SK-N-SH (cell line): Measurements from ENCODE around the gene RBM18. TPM values are rescaled to one million over a fixed set of nuclear protein-coding genes. Genes with fewer than 3 reads are reported as not detected.

Experiments
- CTCF ChIA-PET: fragments of 300-600, 350-600 bp; formaldehyde crosslinking; extraction: SDS; loops from one replicate; lab custom pipeline; 2021; lab: Yijun Ruan, JAX
- POLR2A ChIA-PET: fragments of 350-600 bp; sonication (Branson Sonifier 250); formaldehyde crosslinking; extraction: SDS; loops from one replicate; lab custom pipeline; 2020; ENCODE audit warnings: antibody characterized with exemption, inconsistent platforms; lab: Yijun Ruan, JAX
- DNase-seq: peaks from one replicate; pipeline ENCODE4 v3.0.0; 2012
- H2AFZ ChIP-seq: fragments of 200-600 bp; sonication (generic); 2 replicates; pipeline ENCODE4 v1.8.1; 2016; ENCODE audit warnings: antibody characterized with exemption, mild to moderate bottlenecking, low read depth
- H3F3A ChIP-seq: fragments of 200-600 bp; sonication (generic); replicated peaks from 2 replicates; pipeline ENCODE3; 2016; ENCODE audit warnings: antibody characterized with exemption, mild to moderate bottlenecking; ENCODE audit not compliant: insufficient read depth
- H3K27ac ChIP-seq, 2 experiments: fragments of 200-500 bp in 1 of 2; fragments of 200-600 bp in 1 of 2; sonication (Bioruptor generic) in 1 of 2; sonication (generic), shearing (Covaris generic) in 1 of 2; 2 replicates each; pipeline versions ENCODE4 v1.5.1 to v1.6.1; 2014 to 2016; ENCODE audit warnings: low read depth in 2 of 2, inconsistent platforms in 1 of 2, low read length in 1 of 2, mild to moderate bottlenecking in 1 of 2, mixed read lengths in 1 of 2
- H3K27me3 ChIP-seq: fragments of 200-600 bp; sonication (generic), shearing (Covaris generic); 2 replicates; pipeline ENCODE4 v1.6.1; 2016; ENCODE audit warnings: mixed run types; ENCODE audit not compliant: insufficient read depth
- H3K36me3 ChIP-seq, 2 experiments: fragments of 200-500 bp in 1 of 2; fragments of 200-600 bp in 1 of 2; sonication (Bioruptor generic) in 1 of 2; sonication (generic) in 1 of 2; replicated peaks in 1 of 2; 2 replicates each; pipeline versions ENCODE3 to v1.5.1; 2014 to 2016; ENCODE audit warnings: low read length in 1 of 2, mild to moderate bottlenecking in 1 of 2; ENCODE audit not compliant: insufficient read depth in 2 of 2, control insufficient read depth in 1 of 2
- H3K4me1 ChIP-seq, 2 experiments: fragments of 200-500 bp in 1 of 2; fragments of 200-600 bp in 1 of 2; sonication (Bioruptor generic) in 1 of 2; sonication (generic), shearing (Covaris generic) in 1 of 2; 2 replicates each; pipeline versions ENCODE4 v1.5.1 to v1.6.1; 2014 to 2016; ENCODE audit warnings: low read depth in 1 of 2, low read length in 1 of 2, mixed run types in 1 of 2; ENCODE audit not compliant: insufficient read depth in 2 of 2, control insufficient read depth in 1 of 2
- H3K4me2 ChIP-seq: fragments of 200-600 bp; sonication (generic), shearing (Covaris generic); 2 replicates; pipeline ENCODE4 v1.6.1; 2017; ENCODE audit warnings: mixed run types
- H3K4me3 ChIP-seq, 2 experiments: fragments of 200-500 bp in 1 of 2; fragments of 200-600 bp in 1 of 2; sonication (Bioruptor generic) in 1 of 2; sonication (generic), shearing (Covaris generic) in 1 of 2; 2 replicates each; pipeline versions ENCODE4 v1.5.1 to v1.8.1; 2014 to 2016; ENCODE audit warnings: low read depth in 2 of 2, inconsistent platforms in 1 of 2, low read length in 1 of 2, mild to moderate bottlenecking in 1 of 2, mixed read lengths in 1 of 2, moderate library complexity in 1 of 2
- H3K79me2 ChIP-seq: fragments of 200-600 bp; sonication (generic); 2 replicates; pipeline ENCODE4 v1.8.1; 2017; ENCODE audit warnings: mild to moderate bottlenecking; ENCODE audit not compliant: insufficient read depth
- H3K9ac ChIP-seq: fragments of 200-600 bp; sonication (generic); 2 replicates; pipeline ENCODE4 v1.6.1; 2017; ENCODE audit warnings: mixed run types
- H3K9me2 ChIP-seq: fragments of 200-600 bp; sonication (generic); 2 replicates; pipeline ENCODE4 v1.6.1; 2017; ENCODE audit warnings: mixed run types
- H3K9me3 ChIP-seq: fragments of 200-600 bp; sonication (generic); 2 replicates; pipeline ENCODE4 v1.6.1; 2017; ENCODE audit warnings: mixed run types, mild to moderate bottlenecking, moderate library complexity
- H4K20me1 ChIP-seq: fragments of 200-600 bp; sonication (generic); 2 replicates; pipeline ENCODE4 v1.6.1; 2017; ENCODE audit warnings: mild to moderate bottlenecking, mixed run types; ENCODE audit not compliant: insufficient read depth
- EZH2phosphoT487 ChIP-seq: fragments of 200-600 bp; sonication (generic); IDR thresholded peaks from 2 replicates; pipeline ENCODE4 v1.6.1; 2017; ENCODE audit warnings: low read depth, mixed run types, mild to moderate bottlenecking, antibody characterized with exemption, moderate library complexity, borderline replicate concordance
- RXRA ChIP-seq: IDR thresholded peaks from 2 replicates; pipeline ENCODE4 v1.4.0; 2012; ENCODE audit warnings: low read depth, mild to moderate bottlenecking, borderline replicate concordance
- TCF12 ChIP-seq: IDR thresholded peaks from 2 replicates; pipeline ENCODE4 v1.4.0; 2012
- WGBS: methylation state at CpG from one replicate; pipeline ENCODE4 v1.1.6; 2017; ENCODE audit warnings: low lambda C conversion rate; 5-methylcytosine and 5-hydroxymethylcytosine counted together
- polyA plus RNA-seq, 3 experiments: library from polyadenylated mRNA; depleted of rRNA; stranded (reverse); fragments of >200 nt; gene quantifications; 2 replicates each; pipeline ENCODE4 v1.2.3, GENCODE V29; 2012
- TF ChIP-seq, protein P1 (sequence below): IDR thresholded peaks from 2 replicates; pipeline ENCODE4 v1.4.0; 2012; ENCODE audit warnings: low read depth, borderline replicate concordance

RBM18 gene
- polyA plus RNA-seq, 1 of the 3 experiments (the other 2 are of a cell fraction), result 8.2 TPM

- Histone ChIP-seq H3K36me3 (no peaks in the 10 kb centered on the region), H3K9ac (no peak overlapping the region), H4K20me1 (no peaks in the 10 kb centered on the region), H3K79me2 (no peaks in the 10 kb centered on the region), H2AFZ (no peak overlapping the region), H3K4me3 (no peak overlapping the region), H3K27me3 (peaks cover 98% of the 10 kb centered on the region), H3K9me3 (no peaks in the 10 kb centered on the region), H3F3A (peaks cover 3% of the 10 kb centered on the region), H3K9me2 (no peaks in the 10 kb centered on the region)
- CTCF ChIA-PET, result interaction anchor here (1.0 kb wide), 1 partner anchor 19 kb away, joined by 3 read pairs; no protein-coding TSS in a partner anchor
- TF ChIP-seq RXRA, result no peak
- peak; percentile 72; the same call in 1 of the 2 replicates for TF ChIP-seq EZH2phosphoT487
- TF ChIP-seq, all 33 proteins: peak for 1
- peaks cover 0 to 10% of the 10 kb centered on the region in 2 experiments; a peak in 2 of 4 replicates for H3K4me1 ChIP-seq
- POLR2A ChIA-PET, result no interaction called here
- DNase-seq, result no peak
- 21% methylated on average over 17 of the region's 18 CpGs for WGBS
- H3K27ac ChIP-seq, result no peak overlapping the region
- 0 out of 2 replicates have a peak overlapping the region, but pooled peaks have one; percentile 66 for H3K4me2 ChIP-seq
These were observed 43.9 kb downstream of the RBM18 start for GRCh38 chr9:122220673-122221182.

DNA sequence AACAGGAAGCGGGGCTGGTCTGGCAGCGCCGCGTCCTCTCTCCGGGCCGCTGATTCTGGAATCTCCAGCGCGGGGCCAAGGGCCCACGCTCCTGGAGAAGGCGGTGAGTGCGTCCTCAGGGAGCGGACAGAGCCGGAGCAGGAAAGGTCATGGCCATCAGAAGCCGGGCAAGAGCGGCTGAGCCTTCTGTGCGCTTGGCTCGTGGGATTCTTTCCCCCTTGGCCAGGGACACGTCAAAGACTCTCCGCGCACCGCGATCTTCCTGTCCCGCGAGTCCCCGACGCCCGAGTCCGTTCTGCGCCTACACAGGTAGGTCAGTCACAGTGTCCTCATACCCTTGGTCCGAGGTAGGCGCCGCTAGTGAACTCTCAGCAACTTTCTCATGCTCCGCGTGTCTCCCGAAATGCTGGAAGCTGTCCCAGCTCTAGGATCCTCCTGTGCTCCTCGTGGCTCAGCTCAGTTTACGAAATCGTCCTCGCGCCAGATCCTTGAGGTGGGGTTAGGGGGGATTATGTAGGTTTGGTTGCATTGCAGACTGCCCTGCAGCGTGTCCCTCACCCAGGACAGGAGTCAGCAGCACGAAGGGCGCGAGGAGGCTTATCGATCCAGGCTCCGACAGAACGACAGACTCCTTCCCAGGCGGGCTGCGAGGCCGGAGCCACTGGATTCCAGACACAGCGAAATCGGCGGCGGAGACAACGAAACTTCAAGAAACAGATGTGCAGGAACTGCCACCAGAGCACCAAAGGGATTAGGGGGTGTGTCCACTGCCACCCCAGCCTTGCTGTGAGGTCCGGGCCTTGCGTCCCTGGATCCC is 44.6 kb downstream of the RBM18 start:
- Histone ChIP-seq H3K27ac (no peak overlapping the region), H3K9me2 (no peaks in the 10 kb centered on the region), H3K79me2 (no peaks in the 10 kb centered on the region), H3K4me1 (peaks cover 0 to 10% of the 10 kb centered on the region in 2 experiments; a peak in 2 of 4 replicates), H3K9ac (no peak overlapping the region), H3F3A (peaks cover 3% of the 10 kb centered on the region), H3K36me3 (no peaks in the 10 kb centered on the region), H2AFZ (no peak overlapping the region), H3K4me3 (no peak overlapping the region), H3K4me2 (peak overlapping the region; percentile 66; the same call in 1 of the 2 replicates), H4K20me1 (no peaks in the 10 kb centered on the region), H3K27me3 (peaks cover 98% of the 10 kb centered on the region), H3K9me3 (no peaks in the 10 kb centered on the region)
- peak; percentile 54 for DNase-seq
- ChIA-PET POLR2A (no interaction called here), CTCF (interaction anchor here (1.0 to 1.2 kb wide), 2 partner anchors 19 to 95 kb away, joined by 3 read pairs; no protein-coding TSS in a partner anchor)
- 14% methylated on average over 43 of the region's 57 CpGs for WGBS
- peak; percentile 78; the same call in 1 of the 2 replicates for TF ChIP-seq EZH2phosphoT487
- TF ChIP-seq, protein P1, sequence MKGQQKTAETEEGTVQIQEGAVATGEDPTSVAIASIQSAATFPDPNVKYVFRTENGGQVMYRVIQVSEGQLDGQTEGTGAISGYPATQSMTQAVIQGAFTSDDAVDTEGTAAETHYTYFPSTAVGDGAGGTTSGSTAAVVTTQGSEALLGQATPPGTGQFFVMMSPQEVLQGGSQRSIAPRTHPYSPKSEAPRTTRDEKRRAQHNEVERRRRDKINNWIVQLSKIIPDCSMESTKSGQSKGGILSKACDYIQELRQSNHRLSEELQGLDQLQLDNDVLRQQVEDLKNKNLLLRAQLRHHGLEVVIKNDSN, result no peak

DNA sequence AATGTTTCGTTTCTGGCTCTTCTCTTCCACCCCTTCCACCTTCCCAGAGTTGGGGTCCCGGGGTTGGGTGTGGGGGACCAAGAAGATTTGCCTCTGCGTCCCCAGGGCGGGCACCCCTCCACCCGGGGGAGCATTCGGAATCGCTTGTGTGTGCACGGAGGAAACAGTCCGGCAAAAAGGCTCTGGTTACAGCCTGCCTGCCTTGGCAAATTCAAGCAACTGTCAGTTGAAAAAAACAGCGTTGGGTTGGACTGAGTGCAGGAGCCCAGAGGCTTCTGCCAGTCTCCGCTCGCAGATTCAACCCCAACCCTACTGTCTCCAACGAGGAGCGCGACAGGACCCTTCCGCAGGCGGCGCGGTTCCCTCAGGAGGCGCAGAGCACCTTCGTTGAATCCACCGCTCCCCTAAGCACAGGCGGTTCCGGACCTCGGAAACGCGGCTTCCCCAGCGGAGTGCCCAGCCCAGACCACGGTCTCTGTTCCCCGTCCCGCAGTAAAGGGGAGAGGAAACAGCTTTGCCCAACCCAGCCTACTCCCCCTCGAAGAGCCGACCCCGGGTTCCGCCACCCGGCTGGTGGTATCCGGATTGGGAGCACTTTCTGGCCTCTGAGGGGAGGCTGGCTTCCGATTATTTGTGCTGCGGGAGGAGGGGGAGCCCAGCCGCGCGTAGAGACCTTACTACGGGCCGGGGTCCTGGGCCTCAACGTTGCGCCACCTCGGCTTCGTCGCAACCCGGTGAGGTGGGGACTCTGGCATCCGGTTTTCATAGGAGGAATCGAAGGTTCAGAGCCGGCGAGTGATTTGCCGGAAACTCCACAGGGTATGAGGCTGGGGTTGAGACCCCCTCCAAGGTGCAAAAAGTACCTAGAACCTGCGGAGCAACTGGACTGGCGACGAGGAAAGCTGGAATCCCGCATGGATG is 45.4 kb downstream of the RBM18 start:
- Histone ChIP-seq H3K9me2 (no peaks in the 10 kb centered on the region), H3K4me1 (peaks cover 0 to 12% of the 10 kb centered on the region in 2 experiments; a peak in 2 of 4 replicates), H3K4me2 (peak overlapping the region; percentile 66; the same call in 1 of the 2 replicates), H3K27ac (no peak overlapping the region), H3K36me3 (no peaks in the 10 kb centered on the region), H2AFZ (no peak overlapping the region), H3K9me3 (no peaks in the 10 kb centered on the region)
- CTCF ChIA-PET, result interaction anchor here (1.0 to 1.2 kb wide), 2 partner anchors 20 to 95 kb away, joined by 3 read pairs; no protein-coding TSS in a partner anchor
- TF ChIP-seq EZH2phosphoT487 (peak; percentile 41; the same call in 1 of the 2 replicates), TCF12 (no peak)
- TF ChIP-seq, all 33 proteins: peak for 1
- 29% methylated on average over 30 of the region's 59 CpGs for WGBS
- H3K79me2 ChIP-seq, result no peaks in the 10 kb centered on the region
- peak; percentile 56 for DNase-seq
- peaks cover 94% of the 10 kb centered on the region for H3K27me3 ChIP-seq
- H4K20me1 ChIP-seq, result no peaks in the 10 kb centered on the region
- H3K9ac ChIP-seq, result no peak overlapping the region
- H3F3A ChIP-seq, result peaks cover 7% of the 10 kb centered on the region
- peak overlapping the region in 1 of 2 experiments; percentile 19; a peak in 1 of 4 replicates for H3K4me3 ChIP-seq
- POLR2A ChIA-PET, result no interaction called here
